HG03571 (cell line): ENCODE measurements around the gene CX3CL1.
"Not testable (repeated sequence)": the region's sequence is repeated elsewhere in the genome, so short reads cannot be mapped to it uniquely, and the experiment has no call there.

Source experiments
- ATAC-seq: cut with Tn5 transposase; IDR thresholded peaks from one replicate; pipeline ENCODE4 v1.9.1; 2021; ENCODE audit not compliant: unreplicated experiment

The CX3CL1 gene

GRCh38 chr16:57357330-57358085 lies 14.8 kb upstream of the CX3CL1 start:
- ATAC-seq: no peak

DNA sequence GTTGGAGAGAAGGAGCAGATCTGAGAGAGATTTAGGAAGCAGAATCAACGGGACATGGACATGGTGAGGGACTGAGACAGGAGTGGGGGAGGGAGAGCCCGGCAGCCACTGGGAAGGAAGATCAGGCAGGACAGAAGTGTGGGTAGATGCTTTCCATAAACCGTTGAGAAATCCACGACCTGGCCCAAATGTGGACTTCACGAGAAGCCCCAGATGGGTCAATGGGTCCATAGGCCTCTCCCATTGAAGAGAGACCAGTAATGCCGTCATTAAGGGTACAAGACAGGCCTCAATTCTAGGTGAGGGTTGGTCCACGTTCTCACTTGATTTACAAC lies 14.2 kb upstream of the CX3CL1 start:
- ATAC-seq: no peak

- peak; percentile 49 for ATAC-seq
Measured at GRCh38 chr16:57358527-57359095, 13.7 kb upstream of the CX3CL1 start, which contains the start of gene CCL22. CCL22 (plus strand) TSS chr16:57358783; CDS start chr16:57358817, 34 bp downstream.

DNA sequence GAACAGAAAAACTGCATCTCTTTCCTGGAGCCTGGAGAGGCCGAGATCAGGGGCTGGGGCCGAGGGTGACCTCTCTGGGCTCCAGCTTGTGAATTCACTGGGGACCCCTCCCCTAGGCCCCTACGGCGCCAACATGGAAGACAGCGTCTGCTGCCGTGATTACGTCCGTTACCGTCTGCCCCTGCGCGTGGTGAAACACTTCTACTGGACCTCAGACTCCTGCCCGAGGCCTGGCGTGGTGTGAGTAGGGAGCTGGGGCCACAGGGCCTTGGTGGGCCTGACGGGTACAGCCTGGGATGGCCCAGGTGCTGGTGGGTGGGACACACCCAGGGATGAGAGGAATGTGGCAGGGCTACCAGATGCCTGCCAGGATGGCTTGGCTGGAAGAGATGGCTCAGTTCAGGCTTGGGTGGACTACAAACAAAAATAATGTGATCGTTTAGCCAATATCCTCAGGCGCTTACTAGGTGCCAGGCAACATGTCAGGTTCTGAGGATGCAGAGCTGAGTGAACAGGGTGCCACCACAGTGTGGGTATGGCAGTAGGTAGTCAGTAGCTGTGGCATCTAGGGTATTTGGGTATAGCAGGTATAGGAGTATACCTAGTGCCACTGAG lies 11.9 kb upstream of the CX3CL1 start:
- ATAC-seq: no peak

- no peak for ATAC-seq
Measured at GRCh38 chr16:57361404-57361803, 10.9 kb upstream of the CX3CL1 start.

GRCh38 chr16:57364143-57364542 lies 8.1 kb upstream of the CX3CL1 start:
- no peak for ATAC-seq

DNA sequence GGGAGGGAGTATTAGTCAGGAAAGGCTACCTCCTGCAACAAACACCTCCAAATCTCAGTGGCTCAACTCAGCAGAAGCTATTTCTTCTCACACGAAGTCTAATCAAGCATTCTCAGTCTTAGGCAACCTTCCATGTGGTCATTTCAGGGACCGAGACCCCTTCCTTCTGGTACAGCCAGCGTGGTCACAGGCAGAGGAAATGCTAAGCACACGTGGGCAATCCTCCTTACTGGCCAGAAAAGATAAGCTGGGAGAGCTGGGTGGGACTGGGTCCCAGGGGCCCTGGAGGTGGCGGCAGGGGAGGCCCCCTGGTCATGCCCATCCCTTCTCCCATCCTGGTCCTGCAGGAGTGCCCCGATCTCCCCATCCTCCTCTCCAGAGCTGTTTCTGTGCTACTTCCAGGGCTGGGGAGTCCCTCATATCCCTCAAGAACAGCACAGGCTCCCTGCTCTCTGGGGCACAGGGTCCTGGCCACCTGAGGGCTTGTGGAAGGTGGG lies 5.7 kb upstream of the CX3CL1 start:
- ATAC-seq: no peak

DNA sequence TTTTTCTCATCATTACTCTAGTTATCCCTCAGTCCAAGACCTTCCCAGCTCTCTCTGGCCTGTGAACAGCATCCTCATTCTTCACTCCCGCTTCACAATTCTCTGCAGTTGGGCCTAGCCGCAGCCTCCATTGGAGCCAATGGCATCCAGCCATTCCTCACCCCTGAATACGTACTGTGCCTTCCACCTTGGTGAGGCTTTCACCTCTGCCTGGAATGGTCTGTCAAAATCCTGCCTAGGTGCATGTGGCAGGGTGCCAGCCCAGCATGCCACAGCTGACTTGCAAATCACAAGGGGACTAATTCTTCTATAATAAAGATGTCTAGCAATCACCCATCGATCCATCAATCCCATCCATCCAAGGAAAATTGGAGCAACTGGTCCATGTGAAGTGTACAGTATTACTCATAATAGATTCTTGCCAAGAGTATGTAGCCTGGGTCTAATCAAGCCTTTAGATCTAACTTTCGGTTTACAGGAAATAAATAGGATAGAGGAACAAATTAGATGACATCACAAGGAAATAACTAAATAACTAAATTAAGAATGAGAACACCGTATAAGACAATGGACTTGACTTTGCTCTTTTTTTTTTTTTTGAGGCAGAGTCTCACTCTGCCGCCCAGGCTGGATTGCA lies 5.1 kb upstream of the CX3CL1 start:
- ATAC-seq: no peak

GRCh38 chr16:57371494-57372371 lies 557 bp upstream of the CX3CL1 start:
- ATAC-seq: no peak

DNA sequence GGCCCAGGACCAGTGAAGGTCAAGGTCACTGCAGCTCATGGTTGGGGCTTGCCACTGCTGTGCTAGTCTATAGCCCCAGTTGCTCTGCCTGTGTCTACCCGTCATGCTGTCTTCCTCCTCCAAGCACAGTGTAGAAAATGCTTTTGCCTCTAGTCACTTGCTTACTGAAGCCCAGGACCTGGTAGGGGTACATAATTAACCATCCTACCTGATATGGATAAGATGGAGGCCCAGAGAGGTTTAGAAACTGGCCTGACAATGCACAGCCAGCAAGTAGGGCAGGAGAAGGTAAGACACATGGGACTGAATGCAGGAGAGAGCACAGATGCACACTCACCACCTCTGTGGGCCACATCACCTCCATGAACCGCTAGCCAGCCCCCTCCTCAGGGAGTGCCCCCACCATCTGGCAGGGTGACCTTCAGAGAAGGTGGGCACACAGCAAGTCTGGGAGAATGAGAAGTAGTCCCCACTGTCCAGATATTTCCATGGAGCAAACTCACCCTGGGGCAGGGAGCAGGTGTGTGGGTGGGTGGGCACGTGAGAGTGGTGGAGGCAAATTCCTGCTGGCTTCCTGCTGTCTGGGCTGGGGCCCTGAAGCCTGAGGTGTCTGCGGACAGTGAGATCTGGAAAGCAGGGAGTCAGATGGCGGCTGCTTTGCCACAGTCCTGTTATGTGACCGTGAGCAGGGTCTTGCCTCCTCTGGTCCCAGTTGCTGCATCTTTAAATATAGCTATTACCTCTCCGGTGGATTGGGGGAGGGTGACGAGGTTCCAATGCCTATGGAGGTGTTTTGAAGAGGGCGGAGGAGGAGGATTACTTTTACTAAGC lies 1.0 kb downstream of the CX3CL1 start:
- ATAC-seq: no peak

GRCh38 chr16:57374067-57374534 lies 1.8 kb downstream of the CX3CL1 start:
- ATAC-seq: no peak

DNA sequence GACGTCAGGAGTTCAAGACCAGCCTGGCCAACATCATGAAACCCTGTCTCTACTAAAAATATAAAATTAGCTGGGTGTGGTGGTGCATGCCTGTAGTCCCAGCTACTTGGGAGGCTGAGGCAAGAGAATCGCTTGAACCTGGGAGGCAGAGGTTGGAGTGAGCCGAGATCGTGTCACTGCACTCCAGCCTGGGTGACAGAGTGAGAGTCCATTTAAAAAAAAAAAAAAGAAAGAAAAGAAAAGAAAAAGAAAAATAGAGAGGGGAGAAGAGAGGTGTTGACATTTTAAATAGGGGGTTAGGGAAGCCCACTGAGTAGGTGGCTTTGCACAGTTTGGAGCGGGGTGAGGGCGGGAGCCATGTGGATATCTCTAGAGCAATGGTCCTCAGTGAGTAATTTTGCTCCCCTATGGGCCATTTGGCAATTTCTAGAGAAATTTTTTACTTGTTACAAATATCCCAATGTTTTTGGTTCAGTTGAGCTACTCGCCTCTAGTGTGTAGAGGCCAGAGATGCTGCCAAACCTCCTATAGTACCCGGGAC lies 2.7 kb downstream of the CX3CL1 start:
- not testable (repeated sequence) for ATAC-seq

GRCh38 chr16:57376313-57376818 lies 4.1 kb downstream of the CX3CL1 start:
- ATAC-seq: no peak

DNA sequence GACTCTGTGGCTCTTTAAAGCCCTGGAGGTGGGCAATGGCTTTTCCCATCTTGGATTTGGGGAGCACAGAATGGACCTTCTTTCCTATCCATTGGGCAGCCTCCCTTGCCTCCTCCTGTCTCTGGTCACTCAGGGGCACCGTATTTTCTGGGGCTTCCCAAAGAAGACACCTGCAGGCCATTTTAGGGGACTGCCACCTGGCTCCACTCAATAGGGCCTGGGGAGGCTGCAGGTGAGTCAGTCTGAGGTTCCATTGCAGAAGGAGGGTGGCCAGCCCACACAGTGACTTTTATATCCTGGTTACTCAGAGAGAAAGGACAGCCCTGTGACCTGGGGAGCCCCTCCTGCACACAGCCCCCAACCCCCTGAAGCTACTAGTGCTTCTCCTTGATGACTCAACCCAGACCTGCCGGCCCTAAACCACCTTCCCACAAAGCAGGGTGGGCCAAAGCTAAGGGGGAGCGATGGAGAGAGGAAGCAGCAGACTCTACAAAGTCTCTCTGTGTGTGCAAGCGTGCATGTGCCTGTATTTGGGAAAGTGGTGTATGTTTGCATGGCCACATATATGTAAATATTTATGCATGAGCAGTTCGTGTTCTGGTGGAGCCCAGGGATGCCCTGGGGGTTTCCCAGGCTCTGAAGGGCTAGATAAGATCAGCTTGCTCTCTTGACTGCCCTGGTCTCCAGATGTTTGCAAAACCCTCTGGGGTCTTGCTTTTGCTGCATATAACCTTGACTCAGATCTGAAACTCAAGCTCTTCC lies 5.0 kb downstream of the CX3CL1 start:
- peak; percentile 58 for ATAC-seq

DNA sequence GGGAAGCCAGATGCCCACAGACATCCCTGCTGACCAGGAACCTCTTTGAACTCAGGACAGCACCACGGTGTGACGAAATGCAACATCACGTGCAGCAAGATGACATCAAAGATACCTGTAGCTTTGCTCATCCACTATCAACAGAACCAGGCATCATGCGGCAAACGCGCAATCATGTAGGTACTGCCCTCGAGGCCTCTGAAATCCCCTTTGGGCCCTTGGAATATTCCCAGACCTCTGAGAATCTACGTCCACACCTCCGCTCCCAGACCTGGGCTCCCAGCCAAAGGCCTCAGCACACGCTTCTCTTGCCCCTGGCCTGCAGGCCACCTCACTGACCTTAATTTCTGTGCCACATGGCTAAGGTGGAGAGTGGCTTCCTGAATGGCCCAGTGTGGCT lies 7.3 kb downstream of the CX3CL1 start:
- ATAC-seq: no peak

GRCh38 chr16:57380671-57381462 lies 8.6 kb downstream of the CX3CL1 start:
- ATAC-seq: no peak

- ATAC-seq: no peak
Measured at GRCh38 chr16:57381791-57382534, 9.7 kb downstream of the CX3CL1 start.
